HG03175 (cell line): Measurements from ENCODE around the gene CT47C1.

ENCODE experiments used
- ATAC-seq: cut with Tn5 transposase; IDR thresholded peaks from one replicate; pipeline ENCODE4 v1.9.1; 2021; ENCODE audit warnings: mild to moderate bottlenecking, moderate library complexity; ENCODE audit not compliant: unreplicated experiment

CT47C1 gene

GRCh38 chrX:119073200-119073905, 560 bp downstream of the CT47C1 start:
- ATAC-seq, result no peak

GRCh38 chrX:119073911-119074310, 1.1 kb downstream of the CT47C1 start:
- ATAC-seq, result no peak

- ATAC-seq, result no peak
Measured at GRCh38 chrX:119075270-119076025, 2.7 kb downstream of the CT47C1 start.

- no peak for ATAC-seq
Measured at GRCh38 chrX:119082278-119082677, 9.5 kb downstream of the CT47C1 start.

- no peak for ATAC-seq
Measured at GRCh38 chrX:119084766-119085165, 12.0 kb downstream of the CT47C1 start.

- ATAC-seq, result no peak
Measured at GRCh38 chrX:119087121-119087520, 14.3 kb downstream of the CT47C1 start.

GRCh38 chrX:119089619-119090018, 16.8 kb downstream of the CT47C1 start:
- ATAC-seq, result no peak

GRCh38 chrX:119090627-119091026, 17.8 kb downstream of the CT47C1 start:
- ATAC-seq, result no peak

- ATAC-seq, result no peak
Measured at GRCh38 chrX:119093991-119094735, 21.4 kb downstream of the CT47C1 start.

GRCh38 chrX:119094819-119095218, 22.0 kb downstream of the CT47C1 start:
- no peak for ATAC-seq

GRCh38 chrX:119095936-119096335, 23.1 kb downstream of the CT47C1 start:
- no peak for ATAC-seq

- no peak for ATAC-seq
Measured at GRCh38 chrX:119101168-119101567, 28.4 kb downstream of the CT47C1 start.

- no peak for ATAC-seq
Measured at GRCh38 chrX:119105826-119106225, 33.0 kb downstream of the CT47C1 start.

GRCh38 chrX:119107206-119107605, 34.4 kb downstream of the CT47C1 start:
- ATAC-seq, result no peak

GRCh38 chrX:119118780-119119395, 46.1 kb downstream of the CT47C1 start:
- peak; percentile 89 for ATAC-seq

- ATAC-seq, result no peak
Measured at GRCh38 chrX:119121341-119121740, 48.5 kb downstream of the CT47C1 start.
